Stimulated activated CD4-positive, alpha-beta T cell treated with anti-CD3 and anti-CD28 coated beads, Interleukin-4, amount 100 ng/mL, for 1 hour (primary cell): ENCODE results near the gene CAPN15.

Source experiments
- DNase-seq: peaks from one replicate; pipeline ENCODE4 v3.0.0-alpha.2; 2020

CAPN15 gene

GRCh38 chr16:580141-580945, 52.8 kb downstream of the CAPN15 start:
- no peak for DNase-seq

DNA sequence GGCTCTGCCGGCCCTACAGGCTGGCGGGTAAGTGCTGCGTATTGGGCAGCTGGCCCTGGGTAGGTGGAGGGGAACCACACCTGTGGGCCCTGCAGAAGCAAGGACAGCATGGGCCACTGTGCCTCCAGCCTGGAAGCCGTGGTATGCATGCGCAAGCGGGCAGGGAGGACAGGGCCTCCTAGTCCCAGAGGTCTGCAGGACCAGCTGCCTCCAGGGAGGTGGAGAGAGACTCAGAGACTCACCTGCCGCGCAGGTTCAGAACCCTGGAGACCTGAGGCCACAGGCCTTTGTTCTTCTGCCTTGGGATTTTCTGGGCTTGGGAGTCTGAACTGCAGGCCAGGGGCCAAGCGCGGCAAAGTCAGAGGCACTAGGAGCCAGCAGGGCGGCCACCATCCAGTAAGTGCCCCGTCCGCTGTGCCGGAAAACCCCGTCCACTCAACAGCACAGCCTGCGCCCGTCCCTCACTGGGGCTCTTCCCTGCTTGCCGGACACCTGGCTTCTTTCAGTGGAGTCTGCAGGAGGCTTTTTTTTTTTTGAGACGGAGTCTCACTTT, 53.5 kb downstream of the CAPN15 start:
- DNase-seq: no peak

DNA sequence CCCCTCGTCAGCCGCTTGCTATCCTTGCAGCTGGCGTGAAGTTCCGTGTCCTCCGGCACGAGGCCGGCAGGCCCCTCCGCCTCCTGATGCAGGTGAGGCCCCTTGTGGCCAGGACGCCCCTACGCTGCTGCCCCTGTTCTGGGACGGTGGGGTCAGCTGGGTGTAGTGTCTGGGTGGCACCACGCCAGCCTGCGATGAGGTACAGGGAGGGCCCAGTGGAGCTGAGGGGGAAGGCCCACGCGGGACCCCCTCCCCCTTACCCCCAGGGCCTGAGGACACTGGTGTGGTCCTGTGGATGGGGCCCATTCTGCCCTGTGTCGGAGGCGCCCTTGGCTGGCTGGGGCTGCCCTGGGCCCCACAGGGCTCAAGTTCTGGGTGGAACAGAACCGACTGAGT, 54.7 kb downstream of the CAPN15 start:
- no peak for DNase-seq

- DNase-seq: no peak
Measured at GRCh38 chr16:582614-583331, 55.3 kb downstream of the CAPN15 start.

DNA sequence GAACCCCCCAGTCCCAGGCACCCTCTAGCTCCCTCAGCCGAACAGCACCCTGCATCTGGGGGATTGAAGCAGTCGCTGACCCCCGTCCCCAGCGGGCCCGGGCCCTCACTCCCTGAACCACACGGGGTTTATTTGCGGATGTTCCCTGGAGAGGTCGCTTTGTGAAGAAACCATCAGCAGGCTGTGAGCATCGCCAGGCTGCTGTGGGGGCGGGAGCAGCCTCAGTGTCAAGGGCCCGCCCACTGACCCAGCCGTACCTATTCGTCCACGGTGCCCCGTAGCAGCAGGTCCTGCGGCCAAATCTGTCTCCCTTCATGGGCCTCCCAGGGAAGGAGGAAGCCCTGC, 55.9 kb downstream of the CAPN15 start:
- DNase-seq: no peak

GRCh38 chr16:583815-584591, 56.5 kb downstream of the CAPN15 start:
- DNase-seq: no peak

DNA sequence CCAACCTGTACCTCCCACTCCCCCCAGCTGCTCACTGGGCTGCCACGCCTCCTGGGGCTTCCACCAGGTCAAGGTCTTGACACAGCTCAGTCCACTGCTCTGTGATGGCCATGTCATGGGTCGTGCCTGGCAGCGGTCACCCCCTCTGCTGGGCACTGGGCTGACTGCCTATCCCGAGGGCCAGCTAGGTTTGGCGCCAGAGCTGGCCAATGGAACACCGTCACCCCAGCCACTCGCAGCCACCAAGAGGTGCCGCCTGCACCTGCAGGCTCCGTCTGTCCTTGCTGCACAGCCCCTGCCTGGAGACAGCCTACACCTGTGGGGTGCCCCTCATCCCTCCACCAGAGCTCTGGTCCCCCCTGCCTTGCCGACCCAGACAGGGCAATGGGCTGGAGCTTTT, 57.8 kb downstream of the CAPN15 start:
- no peak for DNase-seq

DNA sequence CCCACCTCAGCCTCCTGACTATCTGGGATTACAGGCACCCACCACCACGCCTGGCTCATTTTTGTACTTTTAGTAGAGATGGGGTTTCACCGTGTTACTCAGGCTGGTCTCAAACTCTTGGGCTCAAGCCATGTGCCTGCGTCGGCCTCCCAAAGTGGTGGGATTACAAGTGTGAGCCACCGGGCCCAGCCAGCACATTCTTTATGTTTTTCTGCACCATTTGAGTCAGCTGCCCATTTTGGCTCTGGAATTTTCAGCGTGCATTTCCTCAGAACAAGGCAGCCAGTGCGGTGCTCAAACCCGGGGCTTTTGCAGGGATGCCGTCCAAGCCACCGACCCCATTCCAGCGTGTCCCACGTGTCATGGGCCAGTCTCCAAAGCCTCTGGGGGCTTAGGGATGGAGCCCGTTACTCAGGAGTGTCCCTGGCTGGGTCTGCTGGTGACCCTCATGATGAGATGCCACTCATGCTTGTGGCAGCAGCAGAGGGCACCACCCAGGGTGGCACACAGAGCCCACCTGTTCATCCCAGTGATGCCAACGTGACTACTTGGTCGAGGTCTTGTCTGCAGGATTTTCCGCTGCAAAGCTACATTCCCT, 58.6 kb downstream of the CAPN15 start:
- DNase-seq: no peak

GRCh38 chr16:586645-587590, 59.4 kb downstream of the CAPN15 start:
- DNase-seq: no peak

- DNase-seq: no peak
Measured at GRCh38 chr16:588639-588888, 61.1 kb downstream of the CAPN15 start.

DNA sequence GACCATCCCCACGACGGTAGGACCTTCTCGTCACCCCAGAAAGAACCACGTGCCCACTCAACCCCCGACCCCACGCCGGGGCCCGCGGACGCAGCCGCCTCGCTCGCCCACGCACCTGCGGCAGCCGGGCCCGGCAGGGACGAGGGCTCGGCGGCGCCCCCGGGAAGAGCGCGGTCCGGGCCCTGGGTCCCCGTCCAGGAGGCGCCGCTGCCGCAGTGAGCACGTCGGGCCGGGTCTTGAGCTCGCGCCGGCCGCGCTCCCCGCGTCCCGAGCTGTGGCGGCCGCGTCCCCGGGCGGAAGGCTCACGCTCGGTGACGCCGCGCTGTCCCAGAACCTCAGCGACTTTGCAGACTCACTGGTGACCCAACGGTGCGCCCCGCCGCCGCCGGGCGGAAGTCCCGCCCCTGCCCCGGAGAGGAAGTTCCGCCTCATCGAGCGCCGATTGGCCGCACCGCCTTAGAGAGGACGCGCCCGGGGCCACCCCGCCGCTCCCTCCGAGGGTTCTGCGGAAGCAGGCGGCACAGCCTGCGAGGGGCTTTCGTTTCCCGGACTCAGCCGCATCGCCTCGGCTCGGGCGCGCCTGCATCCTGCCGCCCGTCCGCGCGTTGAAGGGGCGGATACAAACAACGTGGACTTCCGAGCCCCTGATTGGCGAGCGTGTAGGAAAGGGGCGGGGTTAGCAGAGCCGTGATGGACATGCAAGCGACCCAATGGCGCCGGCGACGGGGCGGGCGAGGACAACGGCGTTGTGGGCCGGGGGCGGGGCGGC, 61.6 kb downstream of the CAPN15 start:
- DNase-seq: peak; percentile 98

DNA sequence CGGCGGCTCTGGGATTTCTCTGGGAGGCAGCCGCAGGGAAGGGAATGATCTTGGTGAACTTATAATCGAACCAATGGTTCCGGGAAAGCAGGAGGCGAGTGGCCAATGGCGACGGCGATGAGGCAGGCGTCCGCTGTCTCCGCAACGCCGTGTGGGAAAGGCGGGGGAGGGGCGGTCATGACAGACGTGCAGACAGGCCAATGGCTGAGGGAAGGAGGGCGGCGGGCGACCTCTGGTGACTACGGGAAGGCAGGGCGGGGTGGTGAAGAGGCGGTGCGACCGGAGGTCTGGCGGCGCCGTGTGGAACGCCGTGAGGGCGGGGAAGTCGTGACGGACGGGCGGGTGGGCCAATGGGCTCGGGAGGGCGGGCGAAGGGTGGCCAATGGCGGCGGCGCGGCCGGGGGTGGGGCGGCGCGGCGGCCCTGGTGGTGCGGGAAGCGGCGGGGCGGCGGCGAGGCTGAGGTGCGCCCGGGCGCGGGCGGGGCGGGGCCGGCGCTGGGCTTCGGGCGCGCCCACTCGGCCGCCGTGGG, 62.2 kb downstream of the CAPN15 start, which contains the start of gene RAB40C:
RAB40C (plus strand) TSS at position 409 of the 530 bp plus-strand sequence. CDS start 226 bp downstream, outside the sequence.
- peak; percentile 99 for DNase-seq

DNA sequence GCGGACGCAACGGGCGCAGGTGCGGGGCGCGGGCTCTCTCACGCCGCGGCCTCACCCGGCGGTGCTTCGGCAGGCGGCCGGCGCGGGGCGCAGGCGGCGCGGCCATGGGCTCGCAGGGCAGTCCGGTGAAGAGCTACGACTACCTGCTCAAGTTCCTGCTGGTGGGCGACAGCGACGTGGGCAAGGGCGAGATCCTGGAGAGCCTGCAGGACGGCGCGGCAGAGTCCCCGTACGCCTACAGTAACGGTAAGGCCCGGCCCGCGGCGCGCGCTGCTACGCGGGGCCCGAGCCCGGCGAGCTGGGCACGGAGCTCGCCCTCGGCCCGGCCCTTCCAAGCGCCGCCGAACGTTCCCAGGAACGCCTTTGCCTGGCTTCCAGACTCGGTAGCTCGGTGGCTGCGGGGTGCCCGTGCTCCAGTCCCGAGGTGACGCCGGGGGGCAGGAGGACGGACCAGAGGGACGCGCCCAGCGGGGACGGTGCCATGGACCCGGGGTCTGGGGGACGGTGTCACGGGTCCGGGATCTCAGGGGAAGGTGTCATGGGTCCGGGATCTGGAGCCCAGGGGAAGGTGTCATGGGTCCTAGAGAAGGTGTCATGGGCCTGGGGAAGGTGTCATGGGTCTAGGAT, 62.8 kb downstream of the CAPN15 start:
- DNase-seq: no peak

DNA sequence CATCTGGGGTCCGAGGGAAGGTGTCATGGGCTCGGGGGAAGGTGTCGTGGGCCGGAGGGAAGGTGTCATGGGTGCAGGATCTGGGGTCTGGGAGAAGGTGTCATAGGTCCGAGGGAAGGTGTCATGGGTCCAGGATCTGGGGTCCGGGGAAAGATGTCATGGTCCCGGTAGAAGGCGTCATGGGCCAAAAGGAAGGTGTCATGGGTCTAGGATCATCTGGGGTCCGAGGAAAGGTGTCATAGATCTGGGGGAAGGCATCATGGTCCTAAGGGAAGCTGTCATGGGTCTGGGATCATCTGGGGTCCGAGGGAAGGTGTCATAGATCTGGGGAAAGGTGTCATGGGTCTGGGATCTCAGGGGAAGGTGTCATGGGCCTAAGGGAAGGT, 63.3 kb downstream of the CAPN15 start:
- no peak for DNase-seq

GRCh38 chr16:591231-591630, 63.7 kb downstream of the CAPN15 start:
- DNase-seq: no peak

GRCh38 chr16:591892-592517, 64.5 kb downstream of the CAPN15 start:
- no peak for DNase-seq

DNA sequence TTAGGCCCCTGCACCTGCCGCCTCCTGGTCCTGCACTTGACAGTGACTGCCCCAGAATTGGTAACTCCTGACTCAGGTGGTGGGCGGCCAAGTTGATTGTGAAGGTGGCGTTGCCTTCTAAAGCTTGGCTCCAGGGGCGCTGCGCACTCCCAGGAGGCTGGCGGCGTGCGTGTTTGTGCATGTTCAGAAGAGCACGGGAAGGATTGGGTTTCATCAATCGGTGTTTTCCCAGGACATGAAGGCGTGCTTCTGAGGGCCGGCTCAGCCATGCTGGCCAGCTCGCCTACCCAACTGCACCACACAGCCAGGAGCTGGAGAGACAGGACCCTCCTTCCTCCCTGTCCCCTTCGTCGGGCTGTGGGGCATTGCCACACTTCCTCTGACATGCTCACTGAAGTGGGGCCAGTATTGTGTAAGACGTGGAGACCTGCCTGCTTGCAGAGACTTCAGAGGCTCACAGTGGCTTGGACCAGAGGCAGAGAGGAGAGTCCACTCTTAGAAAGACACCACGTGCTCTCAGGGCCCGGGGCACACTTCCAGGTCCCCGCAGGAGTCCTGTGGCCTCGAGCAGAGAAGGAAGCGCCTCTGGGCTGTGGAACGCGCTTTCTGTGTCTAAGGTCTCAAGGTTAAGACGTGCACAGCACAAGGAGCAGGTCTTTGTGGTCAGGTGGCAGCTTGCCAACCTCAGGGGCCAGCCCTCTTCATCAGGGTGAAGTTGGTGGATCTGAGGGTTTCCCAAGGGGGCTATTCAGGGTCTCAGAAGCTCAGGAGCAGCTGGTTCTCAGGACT, 65.2 kb downstream of the CAPN15 start:
- DNase-seq: no peak

GRCh38 chr16:593406-593805, 65.9 kb downstream of the CAPN15 start:
- no peak for DNase-seq

- DNase-seq: no peak
Measured at GRCh38 chr16:593807-594206, 66.3 kb downstream of the CAPN15 start.
